ENCODE results near the gene PHTF1.

Gene PHTF1

DNA sequence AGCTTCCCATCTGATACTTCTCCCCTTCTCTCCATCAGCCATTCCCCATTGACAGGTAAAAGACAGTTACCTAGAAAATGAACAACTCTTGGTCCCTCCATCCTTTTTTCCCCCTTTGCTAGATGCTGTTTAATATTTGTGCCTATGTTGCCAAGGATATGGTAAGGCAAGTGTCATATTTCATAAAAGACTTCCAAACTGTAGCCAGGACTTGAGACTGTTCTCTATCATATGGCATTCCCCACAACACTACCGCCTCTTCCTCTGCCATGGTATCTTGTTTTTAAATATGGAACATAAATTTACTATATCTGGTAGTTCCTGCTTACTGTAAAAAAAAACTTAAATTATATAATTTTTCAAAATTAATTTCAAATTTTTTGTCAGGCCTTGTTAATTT lies 97.2 kb downstream of the PHTF1 start:
- no peak for DNase-seq

DNA sequence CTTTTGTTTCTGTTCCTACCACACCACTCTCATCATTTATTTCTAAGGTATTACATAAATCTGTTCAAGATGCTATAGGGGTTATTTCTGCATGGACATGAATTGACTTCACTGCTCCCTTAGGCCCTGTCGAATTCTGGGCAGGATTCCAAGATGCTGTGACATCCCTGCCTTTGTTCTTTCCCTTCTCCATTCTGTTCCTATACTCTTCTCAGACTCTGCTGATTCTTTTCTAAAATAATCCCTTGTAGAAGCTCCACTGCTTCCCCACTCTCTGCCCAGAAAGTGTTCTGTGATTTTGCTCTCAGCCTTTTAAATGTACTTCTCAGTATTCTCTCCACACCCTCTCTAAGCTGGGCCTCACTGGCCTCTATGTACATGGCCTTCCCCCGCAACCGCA lies 99.2 kb downstream of the PHTF1 start:
- DNase-seq, result no peak

DNA sequence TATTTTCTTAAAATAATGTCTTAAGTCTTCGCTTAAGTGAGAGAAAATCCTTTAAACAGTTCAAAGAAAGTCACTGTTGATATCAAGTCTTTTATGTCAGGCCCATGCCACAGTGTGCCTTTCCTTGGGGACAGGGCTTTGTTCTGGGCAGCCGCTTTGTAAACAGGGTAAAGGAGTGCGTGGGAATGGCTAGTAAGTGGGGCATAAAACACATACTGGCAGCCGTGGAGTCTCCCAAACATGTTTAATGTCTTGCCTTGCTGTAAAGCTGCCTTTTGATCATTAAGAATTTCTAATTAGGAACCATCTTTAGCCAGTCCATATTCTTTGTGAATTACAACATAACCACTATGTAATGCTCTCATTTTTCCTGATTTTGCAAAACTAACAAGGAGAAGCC lies 99.7 kb downstream of the PHTF1 start:
- no peak for DNase-seq

DNA sequence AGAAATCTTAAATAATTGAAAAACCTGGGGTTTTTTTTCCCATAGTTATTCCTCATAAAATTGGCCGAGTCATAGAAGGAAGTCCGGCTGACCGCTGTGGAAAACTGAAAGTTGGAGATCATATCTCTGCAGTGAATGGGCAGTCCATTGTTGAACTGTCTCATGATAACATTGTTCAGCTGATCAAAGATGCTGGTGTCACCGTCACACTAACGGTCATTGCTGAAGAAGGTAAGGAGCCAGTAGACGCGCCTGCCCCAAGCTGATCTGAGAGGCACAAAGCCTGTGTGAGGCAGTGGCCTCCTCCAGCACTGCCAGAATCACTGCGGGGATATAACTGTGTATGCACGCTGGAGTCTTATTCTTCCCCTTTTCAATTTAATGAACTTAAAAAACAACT lies 100.3 kb downstream of the PHTF1 start:
- no peak for DNase-seq

DNA sequence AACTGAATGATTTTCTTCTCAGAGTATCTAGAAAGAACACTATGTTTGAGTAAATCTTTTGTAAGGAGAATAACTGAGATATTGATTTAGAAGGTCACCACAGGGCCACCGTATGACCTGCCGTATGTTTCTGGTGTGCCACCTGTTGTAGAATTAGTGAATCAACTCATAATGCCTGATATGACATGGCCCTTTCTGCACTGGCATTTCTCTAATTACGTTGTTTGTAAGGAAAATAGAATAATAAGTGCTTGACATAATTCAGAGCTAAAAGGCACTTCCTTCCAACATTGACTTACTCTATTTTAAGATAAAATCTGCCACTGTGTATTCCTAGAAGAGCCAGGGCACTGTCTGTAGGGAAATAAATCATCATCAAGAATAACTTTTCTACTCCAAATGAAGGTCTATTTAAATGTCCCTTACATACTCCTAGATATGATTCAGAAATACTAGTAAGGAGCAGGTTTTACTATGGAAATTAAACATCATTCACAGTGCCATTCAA lies 101.7 kb downstream of the PHTF1 start:
- DNase-seq, result no peak

DNA sequence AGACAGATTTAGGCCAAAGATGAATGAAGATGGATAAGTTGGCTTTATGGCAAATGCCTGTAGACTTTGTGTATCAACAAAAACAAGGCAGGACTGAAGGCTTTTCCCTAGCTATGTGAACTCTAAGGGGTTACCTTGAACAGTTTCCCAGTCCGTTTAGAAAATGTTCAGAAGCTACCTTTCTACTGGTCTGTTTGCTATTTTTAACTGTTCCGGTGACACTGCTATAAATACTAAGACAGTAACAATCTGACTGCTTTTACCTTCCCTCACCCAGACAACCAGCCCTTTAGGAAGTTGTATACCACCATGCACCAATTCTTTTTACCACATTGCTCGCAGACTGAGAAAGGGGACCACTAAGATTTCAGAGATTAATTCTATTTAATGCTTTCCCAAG lies 102.2 kb downstream of the PHTF1 start:
- DNase-seq, result no peak

DNA sequence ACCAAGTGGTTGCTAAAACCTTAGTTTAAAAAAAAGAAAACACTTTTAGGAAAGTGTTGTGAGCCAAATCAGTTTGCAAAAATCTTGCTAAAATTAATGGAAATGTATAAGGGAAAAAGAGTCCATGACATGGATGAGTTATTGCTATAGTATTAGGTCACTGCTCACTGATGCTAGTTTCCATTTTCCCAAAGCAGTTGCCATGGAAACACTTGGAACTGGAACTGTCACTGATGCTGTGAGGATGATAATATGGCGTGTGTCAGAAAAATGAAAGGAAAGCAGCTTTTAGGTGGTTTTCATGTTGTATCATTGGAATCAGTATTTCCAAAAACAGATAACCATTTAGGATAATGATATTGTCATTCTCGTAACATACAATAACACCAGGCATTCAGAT lies 104.4 kb downstream of the PHTF1 start:
- no peak for DNase-seq

DNA sequence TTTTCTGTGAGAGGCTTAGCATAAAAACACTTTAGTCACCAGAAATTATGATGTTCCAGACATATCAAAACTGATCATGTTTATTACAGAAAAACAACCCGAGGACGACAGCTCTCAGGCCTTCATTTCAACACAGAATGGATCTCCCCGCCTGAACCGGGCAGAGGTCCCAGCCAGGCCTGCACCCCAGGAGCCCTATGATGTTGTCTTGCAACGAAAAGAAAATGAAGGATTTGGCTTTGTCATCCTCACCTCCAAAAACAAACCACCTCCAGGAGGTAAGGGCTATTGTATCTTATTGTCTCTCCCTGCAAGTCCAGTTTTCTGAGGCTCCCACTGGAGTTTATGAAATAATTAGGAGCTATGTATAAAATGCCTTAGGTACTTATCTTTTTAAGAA lies 105.5 kb downstream of the PHTF1 start:
- no peak for DNase-seq

DNA sequence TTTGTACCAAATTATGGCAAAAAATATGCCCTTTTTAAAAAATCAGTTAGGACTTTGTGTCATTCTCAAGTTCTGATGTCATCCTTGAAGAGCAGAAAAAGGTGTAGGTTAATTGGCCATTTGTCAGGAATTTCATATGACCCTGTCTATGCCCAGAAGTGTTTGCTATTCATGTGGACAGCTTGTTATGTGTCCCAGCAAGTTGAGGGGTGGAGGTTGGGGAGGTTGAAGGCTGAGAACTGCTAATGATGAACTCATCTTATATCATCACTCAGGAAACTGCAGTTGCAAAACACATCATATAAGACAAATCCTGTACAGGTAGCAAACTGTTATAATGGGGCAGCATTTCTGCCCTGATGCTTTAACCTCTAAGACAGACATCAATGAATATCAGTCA lies 106.5 kb downstream of the PHTF1 start:
- DNase-seq, result no peak

DNA sequence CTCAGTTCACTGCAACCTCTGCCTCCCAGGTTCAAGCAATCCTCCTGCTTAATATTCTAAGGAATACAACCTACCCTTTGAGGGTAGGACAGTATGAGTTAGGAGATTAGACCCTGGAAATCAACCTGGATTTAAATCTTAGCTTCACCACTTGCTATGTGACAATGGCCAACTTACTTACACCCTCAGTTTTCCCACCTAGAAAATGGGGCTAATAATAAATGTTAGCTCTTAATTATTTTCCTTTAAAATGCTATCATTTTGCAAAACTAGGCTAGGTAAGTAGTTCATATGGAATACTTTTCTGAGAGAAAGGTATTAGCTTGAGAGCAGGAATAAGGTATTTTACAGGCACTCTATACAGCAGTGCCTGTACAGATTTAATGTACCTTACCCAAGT lies 110.8 kb downstream of the PHTF1 start:
- DNase-seq, result no peak

DNA sequence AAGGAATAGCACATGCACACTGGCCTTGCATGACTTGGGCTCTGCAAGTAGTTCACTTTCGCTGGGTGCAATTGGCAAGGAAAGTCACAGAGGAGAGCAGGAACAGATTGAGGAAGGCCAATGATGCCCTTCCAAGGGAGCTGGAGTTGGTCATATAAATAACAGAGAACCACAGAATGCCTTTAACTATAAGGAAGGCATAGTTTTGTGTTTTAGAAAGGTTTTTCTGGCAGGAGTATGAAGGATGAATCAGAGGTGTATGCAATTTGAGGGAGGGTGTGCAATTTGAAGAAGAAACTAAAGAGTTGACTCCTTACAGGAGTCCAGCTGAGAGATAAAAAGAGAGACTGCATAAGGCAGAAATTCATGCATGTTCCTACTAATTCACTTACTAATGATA lies 112.1 kb downstream of the PHTF1 start:
- DNase-seq, result no peak
